Stimulated activated CD4-positive, alpha-beta T cell treated with anti-CD3 and anti-CD28 coated beads, Interleukin-15, amount 100 ng/mL, for 1 hour (primary cell): ENCODE results near the gene SLC30A9.

ENCODE experiments used
- DNase-seq, 2 donors: peaks; one replicate each; pipeline ENCODE4 v3.0.0-alpha.2; 2020; ENCODE audit warnings: low read depth in 1 of 2, low spot score in 1 of 2

Gene SLC30A9

GRCh38 chr4:42133006-42133405 lies 142.7 kb downstream of the SLC30A9 start:
- DNase-seq = no peak

- DNase-seq = no peak
Measured at GRCh38 chr4:42136371-42136770, 146.0 kb downstream of the SLC30A9 start.
